IMR-90 (cell line): ENCODE data around the gene FGD5. TPM values are rescaled to one million over a fixed set of nuclear protein-coding genes. Genes with fewer than 3 reads are reported as not detected.

Experiments
- ATAC-seq: fragments of 200-7000 bp; cut with Tn5 transposase; 2 replicates; pipeline ENCODE4 v1.9.1; 2020; ENCODE audit warnings: low read depth, mild to moderate bottlenecking, moderate library complexity
- BruUV-seq: library from RNA; stranded (reverse); fragments of 400-500 nt; replicated peaks from 2 replicates; lab custom pipeline; 2021; lab: Mats Ljungman, UMichigan
- CTCF ChIA-PET: fragments of 300-600 bp; formaldehyde crosslinking; extraction: SDS; loops from one replicate; lab custom pipeline; 2021; ENCODE audit warnings: antibody characterized with exemption; lab: Yijun Ruan, JAX
- POLR2A ChIA-PET: fragments of 300-600 bp; sonication (Branson Sonifier 250); formaldehyde crosslinking; loops from one replicate; lab custom pipeline; 2022; ENCODE audit warnings: antibody characterized with exemption; ENCODE audit not compliant: unreplicated experiment; lab: Charles Lee
- DNase-seq: peaks from one replicate; pipeline ENCODE4 v3.0.0; 2013
- H2AFZ ChIP-seq: replicated peaks from 2 replicates; pipeline ENCODE3; 2013; ENCODE audit warnings: low read length, mild to moderate bottlenecking; ENCODE audit not compliant: poor library complexity
- H2AK5ac ChIP-seq: 2 replicates; pipeline ENCODE4 v1.6.1; 2013; ENCODE audit warnings: low read depth, low read length, inconsistent platforms
- H2AK9ac ChIP-seq: replicated peaks from 2 replicates; pipeline ENCODE3; 2013; ENCODE audit warnings: mild to moderate bottlenecking, low read depth, low read length, moderate library complexity; ENCODE audit not compliant: poor library complexity
- H2BK120ac ChIP-seq: 2 replicates; pipeline ENCODE4 v1.6.1; 2013; ENCODE audit warnings: low read depth, low read length, inconsistent platforms
- H2BK15ac ChIP-seq: 3 replicates; pipeline ENCODE4 v1.6.1; 2013; ENCODE audit warnings: low read depth, low read length, inconsistent platforms
- H2BK20ac ChIP-seq: 2 replicates; pipeline ENCODE4 v1.6.1; 2013; ENCODE audit warnings: low read depth, mild to moderate bottlenecking, inconsistent platforms, low read length, moderate library complexity
- H2BK5ac ChIP-seq: 2 replicates; pipeline ENCODE4 v1.6.1; 2013; ENCODE audit warnings: mild to moderate bottlenecking, low read depth, low read length, inconsistent platforms; ENCODE audit not compliant: poor library complexity, severe bottlenecking
- H3K14ac ChIP-seq: replicated peaks from 2 replicates; pipeline ENCODE4 v1.6.1; 2013; ENCODE audit warnings: low read depth, low read length, inconsistent platforms
- H3K18ac ChIP-seq: 2 replicates; pipeline ENCODE4 v1.6.1; 2013; ENCODE audit warnings: low read depth, low read length, control low read depth
- H3K23ac ChIP-seq: 2 replicates; pipeline ENCODE4 v1.6.1; 2013; ENCODE audit warnings: low read depth, low read length, inconsistent platforms
- H3K27ac ChIP-seq: 2 replicates; pipeline ENCODE4 v1.5.1; 2013; ENCODE audit warnings: mild to moderate bottlenecking, control low read depth, low read length; ENCODE audit not compliant: insufficient read depth
- H3K27me3 ChIP-seq: 2 replicates; pipeline ENCODE4 v1.6.1; 2013; ENCODE audit warnings: low read length; ENCODE audit not compliant: control insufficient read depth, insufficient read depth
- H3K36me3 ChIP-seq: 2 replicates; pipeline ENCODE4 v1.6.1; 2013; ENCODE audit warnings: low read length, mixed read lengths; ENCODE audit not compliant: control insufficient read depth, insufficient read depth
- H3K4ac ChIP-seq: 2 replicates; pipeline ENCODE4 v1.6.1; 2013; ENCODE audit warnings: low read depth, low read length, inconsistent platforms
- H3K4me1 ChIP-seq: 2 replicates; pipeline ENCODE4 v1.6.1; 2013; ENCODE audit warnings: low read length, mixed read lengths; ENCODE audit not compliant: control insufficient read depth, insufficient read depth
- H3K4me2 ChIP-seq: 2 replicates; pipeline ENCODE4 v1.6.1; 2013; ENCODE audit warnings: low read depth, mild to moderate bottlenecking, control low read depth, low read length, moderate library complexity
- H3K4me3 ChIP-seq: 2 replicates; pipeline ENCODE4 v1.5.1; 2013; ENCODE audit warnings: low read depth, mild to moderate bottlenecking, control low read depth, low read length, moderate library complexity; ENCODE audit not compliant: insufficient read depth
- H3K56ac ChIP-seq: 2 replicates; pipeline ENCODE4 v1.6.1; 2013; ENCODE audit warnings: low read length, inconsistent platforms; ENCODE audit not compliant: insufficient read depth; ENCODE audit errors: extremely low read depth
- H3K79me1 ChIP-seq, 2 experiments: 2 replicates each; pipeline ENCODE4 v1.6.1; 2013; ENCODE audit warnings: low read length in 2 of 2, inconsistent platforms in 1 of 2, low read depth in 1 of 2
- H3K9ac ChIP-seq: 2 replicates; pipeline ENCODE4 v1.6.1; 2013; ENCODE audit warnings: low read depth, low read length, control low read depth
- H3K9me1 ChIP-seq: 2 replicates; pipeline ENCODE4 v1.6.1; 2013; ENCODE audit warnings: low read length, inconsistent platforms; ENCODE audit not compliant: insufficient read depth
- H3K9me3 ChIP-seq: 2 replicates; pipeline ENCODE4 v1.6.1; 2013; ENCODE audit warnings: low read length; ENCODE audit not compliant: control insufficient read depth, insufficient read depth
- H4K20me1 ChIP-seq: 2 replicates; pipeline ENCODE4 v1.6.1; 2013; ENCODE audit warnings: low read length, inconsistent platforms; ENCODE audit not compliant: insufficient read depth
- H4K5ac ChIP-seq: 2 replicates; pipeline ENCODE4 v1.6.1; 2013; ENCODE audit warnings: mild to moderate bottlenecking, low read depth, low read length, control low read depth
- H4K8ac ChIP-seq, 2 experiments: 2 replicates each; pipeline ENCODE4 v1.6.1; 2013; ENCODE audit warnings: low read depth in 2 of 2, low read length in 2 of 2, control low read depth in 1 of 2, inconsistent platforms in 1 of 2
- H4K91ac ChIP-seq: 2 replicates; pipeline ENCODE4 v1.6.1; 2013; ENCODE audit warnings: low read depth, low read length, inconsistent platforms; ENCODE audit not compliant: insufficient read depth
- POLR2A ChIP-seq: IDR thresholded peaks from 2 replicates; pipeline ENCODE4 v1.6.1; 2012; ENCODE audit warnings: mild to moderate bottlenecking, low read depth, low read length
- RFX5 ChIP-seq: IDR thresholded peaks from 2 replicates; pipeline ENCODE4 v1.8.0; 2012; ENCODE audit warnings: low read depth, mild to moderate bottlenecking, low read length, moderate library complexity
- SMC3 ChIP-seq: fragments of 150-350 bp; IDR thresholded peaks from 2 replicates; pipeline ENCODE4 v1.6.1; 2016; ENCODE audit warnings: low read depth, mild to moderate bottlenecking, antibody characterized with exemption, low read length, moderate library complexity
- USF2 ChIP-seq: fragments of 150-350 bp; IDR thresholded peaks from 2 replicates; pipeline ENCODE4 v1.6.1; 2017; ENCODE audit warnings: mild to moderate bottlenecking, antibody characterized with exemption, low read length, low read depth
- WGBS, 2 experiments: methylation state at CpG; one replicate each; pipeline versions ENCODE4 v1.1.5 to v1.1.7; 2013; ENCODE audit warnings: missing lambda C conversion rate in 2 of 2; ENCODE audit not compliant: insufficient read length in 1 of 2; ENCODE audit errors: extremely low coverage in 2 of 2; 5-methylcytosine and 5-hydroxymethylcytosine counted together
- dilution Hi-C: fragments of 300-500 bp; cut with HindIII; formaldehyde crosslinking; loops from one replicate; pipeline ENCODE4 v1.14.3; 2018; ENCODE audit warnings: low sequenced_read_pairs; ENCODE audit not compliant: unreplicated experiment
- in situ Hi-C: fragments of 300-500 bp; cut with MboI; formaldehyde crosslinking; loops from 3 replicates; pipeline ENCODE4 v1.14.3; 2019; ENCODE audit warnings: low sequenced_read_pairs, inconsistent platforms, mixed read lengths
- intact Hi-C: fragments of 100-400 bp; cut with micrococcal nuclease; formaldehyde crosslinking; loops from 2 replicates; pipeline ENCODE4 v1.10.0; 2022
- polyA plus RNA-seq, 3 experiments: library from polyadenylated mRNA; depleted of rRNA; stranded (reverse); fragments of >200 nt; gene quantifications; 2 replicates each; pipeline ENCODE4 v1.2.3, GENCODE V29; 2012; ENCODE audit warnings: low replicate concordance in 1 of 3
- total RNA-seq: library from RNA; depleted of rRNA; stranded (reverse); fragments of >200 nt; gene quantifications from 2 replicates; pipeline ENCODE4 v1.2.3, GENCODE V29; 2012

FGD5 gene
- total and polyA plus RNA-seq, 2 of the 4 experiments (the other 2 are of a cell fraction) = not detected

GRCh38 chr3:14769544-14770325, 49.0 kb upstream of the FGD5 start (continued):
- no peak for TF ChIP-seq USF2

- in situ Hi-C loops = no loop called here
- Histone ChIP-seq H3K79me1 (no peaks in the 10 kb centered on the region), H3K9me1 (no peaks in the 10 kb centered on the region), H2BK20ac (no peak overlapping the region), H3K56ac (no peak overlapping the region), H2BK120ac (no peak overlapping the region), H2BK15ac (no peak overlapping the region), H4K8ac (no peak overlapping the region), H3K9me3 (no peaks in the 10 kb centered on the region), H3K4me3 (no peak overlapping the region), H3K27ac (no peak overlapping the region), H3K27me3 (peaks cover 16% of the 10 kb centered on the region; the same call in 1 of the 2 replicates), H3K4ac (no peak overlapping the region), H3K14ac (no peak overlapping the region), H2BK5ac (no peak overlapping the region), H2AK5ac (no peak overlapping the region), H2AK9ac (no peak overlapping the region), H2AFZ (no peak overlapping the region), H3K36me3 (no peaks in the 10 kb centered on the region), H4K91ac (no peak overlapping the region), H3K4me2 (no peak overlapping the region), H3K9ac (no peak overlapping the region), H3K23ac (no peak overlapping the region), H4K20me1 (no peaks in the 10 kb centered on the region), H4K5ac (no peak overlapping the region), H3K18ac (no peak overlapping the region), H3K4me1 (no peaks in the 10 kb centered on the region)
- no peak for DNase-seq
- dilution Hi-C loops = no loop called here
- intact Hi-C loops = no loop called here
- TF ChIP-seq POLR2A (no peak), USF2 (no peak), RFX5 (no peak), SMC3 (no peak)
- BruUV-seq = no TSS peak
- ChIA-PET POLR2A (no interaction called here), CTCF (no interaction called here)
- WGBS, 2 experiments = 67% methylated on average over 4 of the region's 7 CpGs; no CpG with 5 or more reads in 1 of the 2 experiments
- no peak for ATAC-seq
Measured at GRCh38 chr3:14770591-14770990, 48.2 kb upstream of the FGD5 start.
